Keratinocyte (primary cell): Measurements from ENCODE around the gene ESRP2. TPM values are rescaled to one million over a fixed set of nuclear protein-coding genes. Genes with fewer than 3 reads are reported as not detected.

Source experiments
- DNase-seq: peaks from one replicate; pipeline ENCODE4 v3.0.0-alpha.2; 2011; ENCODE audit warnings: low read depth, missing footprints, low spot score
- FAIRE-seq: peaks from 2 replicates; lab custom pipeline; 2011; peaks lifted over from hg19 to GRCh38; lab: Jason Lieb, UNC
- H2AFZ ChIP-seq: 2 replicates; pipeline ENCODE4 v1.6.0; 2012; ENCODE audit warnings: low read length, control low read depth, inconsistent platforms; ENCODE audit not compliant: control insufficient read depth
- H3K27ac ChIP-seq: 2 replicates; pipeline ENCODE4 v1.5.1; 2011; ENCODE audit warnings: low read length; ENCODE audit not compliant: control insufficient read depth, insufficient read depth
- H3K27me3 ChIP-seq: 3 replicates; pipeline ENCODE4 v1.6.0; 2011; ENCODE audit warnings: low read length; ENCODE audit not compliant: control insufficient read depth, insufficient read depth; ENCODE audit errors: extremely low read depth
- H3K36me3 ChIP-seq, 2 experiments: 2 replicates in 1 of 2; 3 replicates in 1 of 2; pipeline ENCODE4 v1.5.1; 2011; ENCODE audit warnings: low read length in 2 of 2, mild to moderate bottlenecking in 1 of 2; ENCODE audit not compliant: control insufficient read depth in 2 of 2, insufficient read depth in 2 of 2; ENCODE audit errors: extremely low read depth in 1 of 2
- H3K4me1 ChIP-seq: 3 replicates; pipeline ENCODE4 v1.5.1; 2011; ENCODE audit warnings: low read length; ENCODE audit not compliant: control insufficient read depth, insufficient read depth; ENCODE audit errors: extremely low read depth
- H3K4me2 ChIP-seq: 3 replicates; pipeline ENCODE4 v1.6.0; 2011; ENCODE audit warnings: low read depth, low read length; ENCODE audit not compliant: control insufficient read depth, insufficient read depth; ENCODE audit errors: extremely low read depth
- H3K4me3 ChIP-seq, 3 experiments: fragments of 200-600 bp in 1 of 3; sonication (generic) in 1 of 3; 2 replicates in 2 of 3; 3 replicates in 1 of 3; pipeline ENCODE4 v1.5.1; 2011 to 2016; ENCODE audit warnings: low read length in 3 of 3, mild to moderate bottlenecking in 3 of 3, control low read depth in 2 of 3, inconsistent platforms in 1 of 3, low read depth in 1 of 3, mixed read lengths in 1 of 3, mixed run types in 1 of 3, moderate library complexity in 1 of 3; ENCODE audit not compliant: control insufficient read depth in 2 of 3, insufficient read depth in 2 of 3; ENCODE audit errors: extremely low read depth in 1 of 3
- H3K79me2 ChIP-seq: 2 replicates; pipeline ENCODE4 v1.6.0; 2012; ENCODE audit warnings: low read length; ENCODE audit not compliant: control insufficient read depth, insufficient read depth
- H3K9ac ChIP-seq: 3 replicates; pipeline ENCODE4 v1.6.0; 2011; ENCODE audit warnings: low read length; ENCODE audit not compliant: control insufficient read depth, insufficient read depth; ENCODE audit errors: extremely low read depth
- H3K9me1 ChIP-seq: 3 replicates; pipeline ENCODE4 v1.6.0; 2011; ENCODE audit warnings: low read length; ENCODE audit not compliant: control insufficient read depth, insufficient read depth; ENCODE audit errors: extremely low read depth
- H3K9me3 ChIP-seq: 2 replicates; pipeline ENCODE4 v1.5.1; 2012; ENCODE audit warnings: low read depth, low read length; ENCODE audit not compliant: control insufficient read depth
- H4K20me1 ChIP-seq: 3 replicates; pipeline ENCODE4 v1.6.0; 2011; ENCODE audit warnings: low read length; ENCODE audit not compliant: control insufficient read depth, insufficient read depth; ENCODE audit errors: extremely low read depth
- CTCF ChIP-seq, 3 experiments: IDR thresholded peaks in 1 of 3; conservative IDR thresholded peaks in 1 of 3; optimal IDR thresholded peaks in 1 of 3; 2 replicates in 2 of 3; 3 replicates in 1 of 3; pipeline versions ENCODE3 to v1.5.1; 2011; ENCODE audit warnings: low read length in 3 of 3, mild to moderate bottlenecking in 3 of 3, moderate library complexity in 2 of 3, control low read depth in 1 of 3, inconsistent platforms in 1 of 3; ENCODE audit not compliant: insufficient read depth in 2 of 3; ENCODE audit errors: extremely low read depth in 1 of 3
- EZH2 ChIP-seq: IDR thresholded peaks from one replicate; pipeline ENCODE4 v1.6.1; 2012; ENCODE audit warnings: inconsistent platforms, mild to moderate bottlenecking, low read length, moderate library complexity
- dilution Hi-C: fragments of 300-500 bp; cut with MboI; formaldehyde crosslinking; loops from one replicate; pipeline ENCODE4 v1.7.0; 2020; ENCODE audit warnings: low sequenced_read_pairs; ENCODE audit not compliant: extremely low pct_ligation_motif_present
- polyA plus RNA-seq, 5 experiments: library from polyadenylated mRNA; depleted of rRNA in 3 of 5; stranded (reverse) in 3 of 5; stranded (forward) in 1 of 5; unstranded in 1 of 5; fragments of >200 nt; gene quantifications; 1 replicate in 1 of 5; 2 replicates in 3 of 5; 3 replicates in 1 of 5; pipeline versions ENCODE4 v1.2.1 to v1.2.3, GENCODE V29; 2011 to 2012; ENCODE audit warnings: missing spikeins in 2 of 5, low read depth in 1 of 5, low replicate concordance in 1 of 5

Gene ESRP2
- polyA plus RNA-seq, 1 donor (not counting 4 experiments of a cell fraction or from before 2014, with no cell fraction given), result 39.2 TPM

- no peaks in the 10 kb centered on the region for H3K79me2 ChIP-seq
- peaks cover 18% of the 10 kb centered on the region for H3K4me1 ChIP-seq
- TF ChIP-seq EZH2 (no peak), CTCF (optimal IDR thresholded peaks at IDR 0.05 in 1 of 3, IDR thresholded peaks at IDR 0.05 in 1 of 3, conservative IDR thresholded peaks at IDR 0.05 in 1 of 3; ENCODE audit: extremely low read depth in 1 of 3, insufficient read depth in 2 of 3, low read length in 3 of 3) (no peak)
- H3K9me1 ChIP-seq, result peaks cover 3% of the 10 kb centered on the region
- no peak overlapping the region for H3K9ac ChIP-seq
- FAIRE-seq (no peak), DNase-seq (no peak)
- dilution Hi-C loops, result no loop called here
- no peak overlapping the region for H3K27ac ChIP-seq
- H3K4me3 ChIP-seq, result no peak overlapping the region
- H3K27me3 ChIP-seq, result no peaks in the 10 kb centered on the region
- H2AFZ ChIP-seq, result no peak overlapping the region
- H3K36me3 ChIP-seq, result peaks cover 3 to 14% of the 10 kb centered on the region in 2 experiments
- no peaks in the 10 kb centered on the region for H4K20me1 ChIP-seq
- H3K4me2 ChIP-seq, result no peak overlapping the region
- H3K9me3 ChIP-seq, result no peaks in the 10 kb centered on the region
Measured at GRCh38 chr16:68249371-68249770, 13.4 kb upstream of the ESRP2 start.

- H3K9ac ChIP-seq, result no peak overlapping the region
- no peaks in the 10 kb centered on the region for H4K20me1 ChIP-seq
- H3K4me3 ChIP-seq, result no peak overlapping the region
- no peaks in the 10 kb centered on the region for H3K79me2 ChIP-seq
- TF ChIP-seq EZH2 (no peak), CTCF (optimal IDR thresholded peaks at IDR 0.05 in 1 of 3, IDR thresholded peaks at IDR 0.05 in 1 of 3, conservative IDR thresholded peaks at IDR 0.05 in 1 of 3; ENCODE audit: extremely low read depth in 1 of 3, insufficient read depth in 2 of 3, low read length in 3 of 3) (no peak)
- FAIRE-seq (no peak), DNase-seq (no peak)
- H3K9me3 ChIP-seq, result no peaks in the 10 kb centered on the region
- H3K9me1 ChIP-seq, result peaks cover 3% of the 10 kb centered on the region
- no peak overlapping the region for H3K27ac ChIP-seq
- H3K4me1 ChIP-seq, result peaks cover 18% of the 10 kb centered on the region
- no peak overlapping the region for H3K4me2 ChIP-seq
- H3K36me3 ChIP-seq, result peaks cover 2 to 9% of the 10 kb centered on the region in 2 experiments
- dilution Hi-C loops, result no loop called here
- H2AFZ ChIP-seq, result no peak overlapping the region
- no peaks in the 10 kb centered on the region for H3K27me3 ChIP-seq
Measured at GRCh38 chr16:68247932-68248331, 12.0 kb upstream of the ESRP2 start.
